GM21528 (cell line): ENCODE measurements around the gene RAB6A.
"Not testable (repeated sequence)": the region's sequence is repeated elsewhere in the genome, so short reads cannot be mapped to it uniquely, and the experiment has no call there.

Experiments
- ATAC-seq: cut with Tn5 transposase; IDR thresholded peaks from one replicate; pipeline ENCODE4 v1.9.1; 2021; ENCODE audit warnings: mild to moderate bottlenecking, moderate library complexity; ENCODE audit not compliant: unreplicated experiment, low FRiP score

Gene RAB6A

DNA sequence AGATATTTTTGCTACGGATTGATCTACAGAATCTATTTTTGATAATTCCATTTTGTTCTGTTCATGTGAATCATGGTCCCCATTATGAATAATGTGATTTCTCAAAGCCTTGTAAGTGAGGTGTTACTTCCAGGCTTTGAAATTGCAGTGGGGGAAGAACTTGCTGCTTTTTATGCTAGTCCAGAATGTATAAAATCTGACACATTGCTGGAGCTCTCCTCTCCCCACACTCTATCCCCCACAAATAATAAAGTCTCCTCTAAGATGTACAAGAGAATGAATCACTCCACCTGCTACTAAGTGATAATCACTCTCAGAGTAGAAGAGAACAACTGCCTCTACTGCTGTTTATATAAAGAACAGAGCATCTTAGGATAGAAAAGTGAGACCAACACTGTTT, 5.9 kb upstream of the RAB6A start:
- no peak for ATAC-seq

DNA sequence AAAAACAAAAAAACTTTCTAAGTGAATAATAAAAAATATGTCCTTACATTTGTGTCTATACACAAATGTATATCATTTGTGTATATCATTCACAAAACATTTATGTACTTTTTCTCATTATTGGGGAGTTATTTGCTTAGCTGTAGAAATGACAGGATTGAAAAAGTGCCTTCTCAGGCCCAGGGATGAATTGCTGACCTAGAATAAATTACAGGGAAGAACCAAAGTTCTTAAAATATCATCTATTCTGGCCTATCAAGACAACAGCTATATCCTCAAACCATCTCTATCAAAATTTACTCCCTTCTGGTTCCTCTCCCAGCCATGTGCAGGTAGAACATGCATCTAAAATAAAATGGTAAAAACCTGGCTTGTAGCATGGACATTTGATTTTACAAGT, 1.9 kb upstream of the RAB6A start:
- no peak for ATAC-seq

DNA sequence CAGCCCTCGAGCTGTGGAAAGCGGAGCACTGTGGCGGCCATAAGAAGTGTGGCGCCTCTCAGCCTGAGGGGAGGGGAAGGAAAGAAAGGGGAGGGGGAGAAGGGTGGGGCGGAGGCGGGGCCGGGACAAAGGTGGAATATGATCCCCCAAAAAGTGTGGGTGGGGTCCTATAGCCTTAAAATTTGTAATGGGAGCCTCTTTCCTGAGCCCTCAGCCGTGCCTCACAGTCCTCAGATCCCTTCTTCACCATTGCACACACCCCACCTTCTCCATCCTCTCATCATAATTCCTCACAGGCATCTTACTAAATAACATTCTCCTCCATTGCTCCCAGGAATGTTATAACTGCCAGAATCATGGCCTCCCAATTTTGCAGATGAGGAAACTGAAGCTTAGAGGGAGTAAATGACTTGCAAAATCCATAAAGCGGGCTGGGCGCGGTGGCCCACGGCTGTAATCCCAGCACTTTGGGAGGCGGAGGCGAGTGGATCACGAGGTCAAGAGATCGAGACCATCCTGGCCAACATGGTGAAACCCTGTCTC, 600 bp upstream of the RAB6A start:
- ATAC-seq, result peak; percentile 17

DNA sequence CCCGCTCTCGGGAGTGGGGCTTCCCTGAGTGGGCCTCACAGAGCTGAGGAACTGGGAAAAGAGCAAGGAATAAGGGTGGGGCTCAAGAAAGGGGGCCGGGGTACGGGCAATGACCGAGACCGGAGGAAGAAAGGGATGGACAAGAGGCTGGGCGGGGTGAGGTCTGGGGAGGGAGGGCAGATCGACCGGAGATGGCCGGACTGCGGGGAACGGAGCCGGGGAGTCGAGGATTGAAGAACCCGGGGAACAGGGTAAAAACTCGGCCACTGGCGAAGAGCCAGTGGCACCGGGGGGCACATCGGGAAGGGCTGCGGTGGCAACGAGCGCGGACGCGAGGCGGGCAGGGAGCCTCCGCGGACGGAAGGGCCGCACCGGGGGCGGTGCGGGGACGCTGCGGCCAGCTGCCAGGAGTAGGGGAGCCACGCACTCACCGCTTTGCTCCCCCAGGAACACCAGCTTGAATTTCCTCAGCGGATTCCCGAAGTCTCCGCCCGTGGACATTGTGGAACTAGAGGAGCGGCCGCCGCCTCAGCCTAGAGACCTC, 667 bp downstream of the RAB6A start:
- ATAC-seq, result peak; percentile 1

DNA sequence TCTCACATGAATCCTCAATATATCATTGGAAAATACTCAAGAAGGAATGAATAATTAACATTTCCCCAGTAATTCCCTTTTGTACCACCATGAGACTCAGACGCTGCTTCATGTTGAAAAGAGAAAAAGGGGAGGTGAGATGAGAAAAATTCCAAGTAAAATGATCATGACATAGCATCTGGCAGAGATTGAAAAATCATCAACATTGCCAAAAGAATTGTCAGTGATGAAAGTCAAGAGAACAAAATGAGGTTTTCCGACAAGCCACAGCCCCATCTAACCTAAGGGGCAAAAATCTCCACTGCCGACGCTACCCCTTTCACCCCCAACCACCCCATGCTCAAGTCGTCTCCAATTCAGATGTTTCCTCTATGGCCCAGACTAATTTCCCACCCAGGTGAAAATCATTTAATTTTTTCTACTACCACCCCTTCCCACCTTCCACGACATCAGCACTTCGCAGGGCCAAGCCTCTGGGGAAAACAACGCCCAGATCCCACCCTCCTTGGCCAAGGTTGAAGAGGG, 1.2 kb downstream of the RAB6A start:
- ATAC-seq, result no peak

DNA sequence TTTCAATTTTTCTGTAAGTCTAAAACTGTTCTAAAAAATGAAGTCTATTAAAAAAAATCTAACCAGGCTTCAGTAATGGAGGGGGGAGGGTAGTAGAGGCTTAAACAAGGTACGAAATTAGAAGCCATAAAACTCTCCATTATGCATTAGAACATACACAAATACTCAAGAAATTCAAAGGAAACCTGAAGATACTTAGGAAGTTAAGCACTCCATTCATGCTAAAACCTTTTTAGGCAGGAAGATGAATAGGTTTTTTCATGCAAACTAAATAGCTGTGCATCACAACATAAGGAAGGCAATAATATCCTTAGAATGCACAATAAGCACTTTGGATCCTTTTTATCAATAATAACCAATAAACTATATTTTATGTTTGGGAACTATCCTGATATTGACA, 2.4 kb downstream of the RAB6A start:
- no peak for ATAC-seq

DNA sequence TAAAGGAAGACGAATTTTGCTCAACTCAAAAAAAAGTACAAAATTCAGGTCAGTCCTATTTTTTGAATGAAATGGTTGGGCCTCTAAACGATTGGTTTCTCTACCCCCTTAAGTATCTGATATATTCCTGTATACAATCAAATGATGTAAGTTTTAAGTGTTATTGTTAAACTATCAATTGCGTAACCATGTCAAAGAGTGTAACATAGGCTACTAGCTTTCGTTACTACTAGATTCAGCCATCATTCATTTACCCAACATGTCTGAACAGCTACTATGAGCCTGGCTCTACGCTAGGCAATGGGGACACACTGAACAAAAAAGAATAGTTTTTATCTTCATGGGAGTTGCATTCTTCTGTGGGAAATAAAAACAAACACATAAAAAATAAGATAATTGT, 3.3 kb downstream of the RAB6A start:
- no peak for ATAC-seq

DNA sequence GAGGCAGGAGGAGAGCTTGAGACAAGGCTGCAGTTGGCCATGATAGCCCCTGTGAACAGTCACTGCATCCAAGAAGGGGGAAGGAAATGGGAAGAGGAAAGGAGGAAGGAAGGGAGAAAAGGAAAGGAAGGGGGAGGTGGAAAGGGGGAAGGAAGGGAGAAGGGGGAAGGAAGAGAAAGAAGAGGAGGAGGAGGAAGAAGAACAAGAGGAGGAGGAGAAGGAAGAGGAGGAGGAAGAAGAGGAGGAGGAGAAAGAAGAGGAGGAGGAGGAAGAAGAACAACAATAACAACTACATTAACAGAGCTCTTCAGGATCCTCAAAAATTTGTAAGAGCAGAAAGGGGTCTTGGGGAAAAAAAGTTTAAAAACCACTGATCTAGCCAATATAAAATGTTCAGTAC, 5.2 kb downstream of the RAB6A start:
- no peak for ATAC-seq

DNA sequence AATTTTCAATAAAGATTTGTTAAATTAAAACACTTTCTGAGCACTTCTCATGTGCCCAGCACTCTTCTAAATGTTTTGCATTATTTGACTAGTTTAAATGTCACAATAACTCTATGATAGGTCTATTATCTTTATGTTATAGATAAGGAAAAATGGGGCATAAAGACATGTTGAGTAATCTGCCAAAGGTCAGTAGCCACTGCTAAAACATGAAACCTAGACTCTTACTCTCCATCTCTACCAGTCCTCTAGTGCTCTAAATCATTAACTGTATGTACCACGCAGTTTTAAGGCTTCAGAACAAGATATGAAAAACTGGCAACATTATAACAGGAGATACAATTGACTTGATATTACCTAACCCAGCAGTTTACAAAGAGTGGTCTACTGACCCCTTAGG, 6.9 kb downstream of the RAB6A start:
- no peak for ATAC-seq

DNA sequence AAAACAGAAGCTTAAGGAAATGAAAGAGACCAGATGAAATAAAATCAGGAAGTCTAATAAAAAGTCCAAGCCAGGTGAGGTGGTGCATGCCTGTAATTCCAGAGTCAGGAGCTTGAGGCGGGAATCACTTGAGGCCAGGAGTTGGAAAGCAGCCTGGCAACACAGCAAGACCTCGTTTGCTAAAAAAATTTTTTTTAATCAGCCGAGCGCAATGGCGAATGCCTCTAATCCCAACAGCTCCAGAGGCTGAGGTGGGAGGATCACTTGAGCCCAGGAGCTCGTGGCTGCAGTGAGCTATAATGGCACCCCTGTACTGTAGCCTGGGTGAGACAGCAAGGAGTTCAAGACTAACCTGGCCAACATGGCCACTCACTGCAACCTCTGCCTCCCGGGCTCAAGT, 8.0 kb downstream of the RAB6A start:
- ATAC-seq, result no peak

DNA sequence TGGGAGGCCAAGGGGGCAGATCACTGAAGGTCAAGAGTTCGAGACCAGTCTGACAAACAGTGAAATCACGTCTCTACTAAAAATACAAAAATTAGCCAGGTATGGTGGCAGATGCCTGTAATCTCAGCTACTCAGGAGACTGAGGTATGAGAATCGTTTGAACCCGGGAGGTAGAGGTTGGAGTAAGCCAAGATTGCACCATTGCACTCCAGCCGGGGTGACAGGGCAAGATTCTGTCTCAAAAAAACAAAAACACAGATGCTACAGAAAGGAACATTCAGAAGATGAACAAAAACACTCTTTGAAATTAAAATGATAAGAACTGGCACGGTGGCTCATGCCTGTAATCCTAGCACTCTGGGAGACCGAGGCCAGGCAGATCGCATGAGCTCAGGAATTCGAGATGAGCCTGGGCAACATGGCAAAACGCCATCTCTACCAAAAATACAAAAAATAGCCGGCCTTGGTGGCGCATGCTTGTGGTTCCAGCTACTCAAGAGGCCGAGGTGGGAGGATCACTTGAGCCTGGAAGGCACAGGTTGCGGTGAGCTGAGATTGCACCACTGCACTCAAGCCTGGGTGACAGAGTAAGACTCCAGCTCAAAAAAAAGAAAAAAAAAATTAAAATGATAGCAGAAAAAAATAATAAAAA, 8.5 kb downstream of the RAB6A start:
- no peak for ATAC-seq

DNA sequence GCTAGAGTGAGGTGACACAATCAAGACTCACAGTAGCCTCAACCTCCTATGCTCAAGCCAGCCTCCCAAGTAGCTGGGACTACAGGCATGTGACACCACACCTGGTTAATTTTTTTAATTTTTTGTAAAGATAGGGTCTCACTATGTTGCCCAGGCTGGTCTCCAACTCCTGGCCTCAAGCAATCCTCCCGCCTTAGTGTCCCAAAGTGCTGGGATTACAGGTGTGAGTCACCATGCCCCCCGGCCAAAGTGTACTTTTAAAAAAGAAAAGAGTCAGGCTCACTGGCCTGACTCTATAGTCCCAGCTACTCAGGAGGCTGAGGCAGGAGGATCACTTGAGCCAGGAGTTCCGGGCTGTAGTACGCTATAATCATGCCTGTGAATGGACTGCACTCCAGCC, 10.0 kb downstream of the RAB6A start:
- not testable (repeated sequence) for ATAC-seq

DNA sequence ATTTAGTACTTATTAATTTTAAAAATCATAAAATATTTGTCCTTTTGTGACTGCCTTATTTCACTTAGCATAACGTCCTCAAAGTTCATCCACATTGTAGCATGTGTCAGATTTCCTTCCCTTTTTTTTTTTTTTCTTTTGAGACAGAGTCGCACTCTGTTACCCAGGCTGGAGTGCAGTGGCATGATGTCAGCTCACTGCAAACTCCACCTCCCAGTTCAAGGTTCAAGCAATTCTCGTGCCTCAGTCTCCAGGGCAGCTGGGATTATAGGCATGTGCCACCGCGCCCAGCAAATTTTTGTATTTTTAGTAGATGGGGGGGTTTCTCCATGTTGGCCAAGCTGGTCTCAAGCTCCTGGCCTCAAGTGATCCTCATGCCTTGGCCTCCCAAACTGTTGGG, 10.6 kb downstream of the RAB6A start:
- ATAC-seq, result no peak

DNA sequence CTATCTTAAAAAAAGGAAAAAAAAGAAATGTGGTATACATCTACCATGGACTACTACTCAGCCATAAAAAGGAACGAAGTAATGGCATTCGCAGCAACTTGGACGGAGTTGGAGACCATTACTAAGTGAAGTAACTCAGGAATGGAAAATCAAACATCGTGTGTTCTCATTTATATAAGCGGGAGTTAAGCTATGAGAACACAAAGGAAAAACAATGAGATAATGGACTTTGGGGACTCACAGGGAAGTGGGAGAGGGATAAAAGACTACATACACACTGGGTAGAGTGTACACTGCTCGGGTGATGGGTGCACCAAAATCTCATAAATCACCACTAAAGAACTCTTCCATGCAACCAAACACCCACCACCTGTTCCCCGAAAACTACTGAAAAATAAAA, 11.8 kb downstream of the RAB6A start:
- ATAC-seq, result no peak

DNA sequence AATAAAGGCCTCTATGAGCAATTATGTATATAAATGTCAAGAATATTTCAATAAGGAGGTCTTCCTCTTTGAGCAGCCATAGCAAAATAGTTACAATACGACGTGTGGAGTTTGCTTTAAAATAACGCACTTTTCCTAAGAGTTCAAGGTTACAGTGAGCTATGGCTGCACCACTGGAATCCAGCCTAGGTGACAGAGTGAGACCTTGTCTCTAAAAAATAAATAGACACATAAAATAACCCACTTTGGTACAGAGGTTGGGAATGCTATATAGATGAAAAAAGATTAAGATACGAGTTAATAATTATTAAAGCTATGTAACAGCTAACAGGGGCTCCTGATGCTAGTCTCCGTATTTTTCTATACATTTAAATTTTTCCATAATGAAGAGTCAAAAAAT, 12.6 kb downstream of the RAB6A start:
- ATAC-seq, result no peak

DNA sequence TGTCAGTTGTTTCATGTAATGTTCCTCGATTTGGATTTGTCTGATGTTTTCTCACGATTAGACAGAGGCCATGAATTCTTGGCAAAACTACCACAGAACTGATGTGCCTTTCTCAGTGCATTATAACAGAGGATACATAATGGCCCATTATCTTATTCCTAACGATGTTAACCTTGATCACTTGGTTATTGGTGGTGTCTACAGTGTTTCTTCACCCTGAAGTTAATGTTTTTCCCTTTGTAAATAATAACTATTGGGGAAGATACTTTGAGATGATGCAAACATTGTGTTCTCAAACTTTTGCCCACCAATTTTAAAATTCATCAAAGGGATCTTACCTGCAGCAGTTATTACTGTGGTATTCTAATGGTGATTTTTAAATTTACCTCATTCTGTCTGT, 13.1 kb downstream of the RAB6A start:
- ATAC-seq, result no peak

DNA sequence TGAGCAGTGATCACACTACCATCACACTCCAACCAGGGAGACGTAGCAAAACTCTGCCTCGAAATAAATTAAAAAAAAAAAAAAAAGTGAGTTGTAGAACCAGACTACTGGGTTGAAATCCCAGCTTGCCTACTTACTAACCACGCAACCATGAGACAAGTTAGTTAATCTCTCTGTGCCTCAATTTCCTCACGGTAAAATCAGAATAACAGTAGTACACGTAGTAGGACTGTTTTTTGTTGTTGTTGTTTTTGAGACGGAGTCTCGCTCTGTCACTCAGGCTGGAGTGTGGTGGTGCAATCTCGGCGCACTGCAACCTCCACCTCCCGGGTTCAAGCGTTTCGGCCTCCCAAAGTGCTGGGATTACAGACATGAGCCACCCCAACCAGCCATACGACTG, 14.2 kb downstream of the RAB6A start:
- ATAC-seq, result no peak

DNA sequence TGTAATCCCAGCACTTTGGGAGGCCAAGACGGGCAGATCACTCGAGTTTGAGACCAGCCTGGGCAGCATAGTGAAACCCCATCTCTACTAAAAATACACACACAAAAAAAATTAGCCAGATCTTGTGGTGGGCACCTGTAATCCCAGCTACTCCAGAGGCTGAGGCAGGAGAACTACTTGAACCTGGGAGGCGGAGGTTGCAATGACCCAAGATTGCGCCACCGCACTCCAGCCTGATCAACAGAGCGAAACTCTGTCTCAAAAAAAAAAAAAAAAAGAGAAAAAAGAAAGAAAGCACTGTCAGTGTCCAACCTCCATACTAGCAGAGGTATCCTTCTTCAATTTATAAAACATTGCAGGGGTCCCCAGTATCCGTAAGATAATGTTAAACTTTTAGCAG, 17.8 kb downstream of the RAB6A start:
- no peak for ATAC-seq

DNA sequence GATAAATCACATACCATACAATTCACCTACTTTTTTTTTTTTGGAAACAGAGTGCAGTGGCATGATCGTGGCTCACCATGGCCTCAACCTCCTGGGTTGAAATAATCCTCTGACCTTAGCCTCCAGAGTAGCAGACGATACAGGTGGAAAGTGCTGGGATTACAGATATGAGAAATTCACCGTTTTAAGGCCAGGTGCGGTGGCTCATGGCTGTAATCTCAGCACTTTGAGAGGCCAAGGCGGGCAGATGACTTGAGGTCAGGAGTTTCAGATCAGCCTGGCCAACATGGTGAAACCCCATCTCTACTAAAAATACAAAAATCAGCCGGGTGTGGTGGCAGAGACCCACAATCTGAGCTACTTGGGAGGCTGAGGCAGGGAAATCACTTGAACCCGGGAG, 24.9 kb downstream of the RAB6A start:
- not testable (repeated sequence) for ATAC-seq

DNA sequence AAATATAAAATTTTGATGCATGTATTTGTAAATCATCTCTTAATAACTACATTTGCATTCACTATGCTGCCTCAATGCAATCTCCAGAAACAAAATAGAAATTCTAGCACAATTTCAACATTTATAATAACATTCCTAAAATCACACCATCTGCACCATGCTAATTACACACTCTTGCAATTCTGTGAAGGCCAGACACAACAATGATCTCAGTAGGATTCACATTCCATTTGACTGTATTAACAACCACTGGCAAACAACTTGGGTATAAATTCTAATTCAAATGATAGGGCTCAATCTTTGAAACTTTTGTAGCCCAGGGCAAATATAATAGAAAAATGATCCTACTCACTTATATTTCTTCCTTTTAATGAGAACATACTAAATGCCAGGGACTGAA, 25.9 kb downstream of the RAB6A start:
- ATAC-seq, result no peak

DNA sequence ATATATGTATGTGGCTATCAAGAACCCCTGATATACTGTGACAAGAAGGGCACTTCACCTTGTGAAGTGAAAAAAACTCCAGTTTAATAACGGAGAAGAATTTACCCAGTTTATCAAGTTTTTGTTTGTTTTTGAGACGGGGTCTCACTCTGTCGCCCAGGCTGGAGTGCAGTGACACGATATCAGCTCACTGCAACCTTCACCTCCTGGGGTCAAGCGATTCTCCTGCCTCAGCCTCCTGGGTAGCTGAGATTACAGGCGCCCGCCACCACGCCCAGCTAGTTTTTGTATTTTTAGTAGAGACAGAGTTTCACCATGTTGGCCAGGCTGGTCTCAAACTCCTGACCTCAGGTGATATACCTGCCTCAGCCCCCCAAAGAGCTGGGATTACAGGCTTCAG, 26.9 kb downstream of the RAB6A start:
- ATAC-seq, result not testable (repeated sequence)

DNA sequence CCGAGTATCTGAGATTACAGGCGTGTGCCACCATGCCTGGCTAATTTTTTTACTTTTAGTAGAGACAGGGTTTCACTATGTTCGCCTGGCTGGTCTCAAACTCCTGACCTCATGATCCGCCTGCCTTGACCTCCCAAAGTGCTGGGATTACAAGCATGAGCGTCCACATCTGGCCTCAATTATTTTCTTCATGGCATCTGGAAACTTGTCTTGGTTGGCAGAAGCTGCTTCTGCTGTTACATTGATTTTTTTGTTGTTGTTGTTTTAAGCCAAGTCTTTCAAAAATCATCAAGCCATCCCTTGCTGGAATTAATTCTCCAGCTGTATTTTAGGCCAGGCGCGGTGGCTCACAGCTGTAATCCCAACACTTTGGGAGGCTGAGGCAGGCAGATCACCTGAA, 27.9 kb downstream of the RAB6A start:
- ATAC-seq, result not testable (repeated sequence)
